Right renal pelvis (tissue), 4 donors: ENCODE results near the gene SKAP1. TPM values are rescaled to one million over a fixed set of nuclear protein-coding genes. Genes with fewer than 3 reads are reported as not detected.

ENCODE experiments used
- DNase-seq, 4 donors: peaks; one replicate each; pipeline ENCODE4 v3.0.0-alpha.2; 2013; ENCODE audit warnings: low read depth in 4 of 4, low spot score in 3 of 4, missing footprints in 1 of 4
- polyA plus RNA-seq, 4 donors: library from polyadenylated mRNA; unstranded; fragments of 120-200 nt; gene quantifications; one replicate each; pipeline ENCODE4 v1.2.1, GENCODE V29; 2013; ENCODE audit not compliant: insufficient read length in 4 of 4

The SKAP1 gene
- polyA plus RNA-seq, 4 donors, result 10.5 to 12.8 (median 12.2) TPM

DNA sequence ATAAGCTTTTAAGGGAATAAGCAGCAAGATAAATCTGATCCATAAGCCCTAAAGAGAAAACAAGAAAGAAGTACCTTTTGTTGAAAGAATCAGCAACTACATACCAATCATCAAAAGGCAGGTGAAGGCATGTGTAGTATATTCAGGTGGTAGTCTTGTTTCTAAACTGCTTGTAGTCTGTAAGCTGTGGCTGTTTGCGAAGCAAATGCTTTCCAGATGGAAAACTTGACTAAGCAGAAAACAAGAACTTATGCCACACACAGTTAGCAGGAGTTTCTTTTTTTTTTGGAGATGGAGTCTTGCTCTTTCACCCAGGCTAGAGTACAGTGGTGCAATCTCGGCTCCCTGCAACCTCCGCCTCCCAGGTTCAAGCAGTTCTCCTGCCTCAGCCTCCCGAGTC lies 334.4 kb downstream of the SKAP1 start:
- no peak for DNase-seq

- no peak for DNase-seq
These were observed 336.5 kb downstream of the SKAP1 start for GRCh38 chr17:48093341-48094045.

GRCh38 chr17:48084932-48085331 lies 345.1 kb downstream of the SKAP1 start:
- no peak for DNase-seq

Other genes starting within 250 kb of the SKAP1 start
- gene HOXB1, start 100.8 kb upstream of the SKAP1 start, polyA plus RNA-seq, result under 1 TPM; 0.27 to 0.34 (median 0.29) TPM
- 10 to 100 TPM; 43.5 to 61.1 (median 56.7) TPM for gene HOXB2, start 114.9 kb upstream of the SKAP1 start, polyA plus RNA-seq
- 10 to 100 TPM in 3 of 4 donors, 1 to 10 TPM in 1; 9.3 to 12.7 (median 10.8) TPM for gene HOXB4, start 148.1 kb upstream of the SKAP1 start, polyA plus RNA-seq
- gene HOXB3, start 160.0 kb upstream of the SKAP1 start, polyA plus RNA-seq, result 100 to 1,000 TPM; 145 to 170 (median 155) TPM
- gene HOXB5, start 163.6 kb upstream of the SKAP1 start, polyA plus RNA-seq, result 10 to 100 TPM; 28.8 to 38.4 (median 33.5) TPM
- 100 to 1,000 TPM in 1 of 4 donors, 10 to 100 TPM in 3; 81.5 to 108 (median 90.6) TPM for gene HOXB6, start 174.8 kb upstream of the SKAP1 start, polyA plus RNA-seq
- gene HOXB7, start 180.8 kb upstream of the SKAP1 start, polyA plus RNA-seq, result 10 to 100 TPM; 37.4 to 44.0 (median 40.5) TPM
- 10 to 100 TPM; 47.3 to 55.5 (median 48.6) TPM for gene HOXB8, start 185.1 kb upstream of the SKAP1 start, polyA plus RNA-seq
- gene HOXB9, start 196.1 kb upstream of the SKAP1 start, polyA plus RNA-seq, result 10 to 100 TPM; 51.6 to 75.3 (median 66.7) TPM